Measurements from ENCODE around the gene NFKBIL1. TPM values are rescaled to one million over a fixed set of nuclear protein-coding genes. Genes with fewer than 3 reads are reported as not detected.

NFKBIL1 gene
- total and polyA plus RNA-seq, 7 experiments from 2014 or later: 8.7 to 17.2 (median 11.6) TPM

GRCh38 chr6:31541059-31541657, 6.2 kb upstream of the NFKBIL1 start:
- H3K4me1 Mint-ChIP-seq: peaks cover 31 to 66% (median 54%) of the 10 kb centered on the region in 7 donors
- H3K4me3 ChIP-seq (ENCODE audit: low read length): peak overlapping the region; percentile 77
- ATAC-seq: peak; percentile 56
- DNase-seq: peak; percentile 35 to 85 (median 76)
- H3K36me3 ChIP-seq (ENCODE audit: control insufficient read depth in 2 of 3, insufficient read depth in 3 of 3, low read length in 3 of 3): peaks cover 4 to 40% (median 28%) of the 10 kb centered on the region in 3 experiments
- peaks cover 25 to 35% (median 28%) of the 10 kb centered on the region in 5 donors for H3K36me3 Mint-ChIP-seq
- intact Hi-C loops (cut with micrococcal nuclease): loop anchor here (1.0 to 10.0 kb wide), 9 partner anchors 47 to 654 kb away; partner anchors contain the start of genes BAG6 (in 2 of the 2), ABHD16A (in 1 of the 2), HLA-C (in 1 of the 2) and LY6G6F (in 1 of the 2)
- POLR2A ChIA-PET: interaction anchor here (0.5 to 53.8 kb wide), 38 partner anchors 9 to 1431 kb away, joined by 3 to 3078 read pairs (median 4); partner anchors contain the start of genes AIF1, BAG6, C6orf47 and CSNK2B
- peak overlapping the region; percentile 84 to 99 (median 98) for H3K4me3 Mint-ChIP-seq
- peak overlapping the region; percentile 97 for H3K27ac ChIP-seq (ENCODE audit: low read depth, low read length)
- peaks cover 29 to 38% of the 10 kb centered on the region in 2 donors for H3K4me1 ChIP-seq (ENCODE audit: control insufficient read depth in 2 of 2, insufficient read depth in 2 of 2, low read length in 2 of 2)
- H3K9me3 Mint-ChIP-seq: peaks cover 0 to 7% (median 0%) of the 10 kb centered on the region in 11 donors
- H3K27me3 Mint-ChIP-seq: no peaks in the 10 kb centered on the region
- peak overlapping the region; percentile 90 to 100 (median 100) for H3K27ac Mint-ChIP-seq
- CTCF ChIA-PET: interaction anchor here (0.6 to 3.3 kb wide), 13 partner anchors 10 to 1782 kb away, joined by 3 to 33 read pairs (median 4); partner anchors contain the start of genes NCR3 and NEU1
- H3K9me3 ChIP-seq (ENCODE audit: control insufficient read depth in 2 of 3, low read length in 3 of 3): no peaks in the 10 kb centered on the region
- no peaks in the 10 kb centered on the region for H3K27me3 ChIP-seq (ENCODE audit: control insufficient read depth in 2 of 2, insufficient read depth in 2 of 2, low read length in 2 of 2)

DNA sequence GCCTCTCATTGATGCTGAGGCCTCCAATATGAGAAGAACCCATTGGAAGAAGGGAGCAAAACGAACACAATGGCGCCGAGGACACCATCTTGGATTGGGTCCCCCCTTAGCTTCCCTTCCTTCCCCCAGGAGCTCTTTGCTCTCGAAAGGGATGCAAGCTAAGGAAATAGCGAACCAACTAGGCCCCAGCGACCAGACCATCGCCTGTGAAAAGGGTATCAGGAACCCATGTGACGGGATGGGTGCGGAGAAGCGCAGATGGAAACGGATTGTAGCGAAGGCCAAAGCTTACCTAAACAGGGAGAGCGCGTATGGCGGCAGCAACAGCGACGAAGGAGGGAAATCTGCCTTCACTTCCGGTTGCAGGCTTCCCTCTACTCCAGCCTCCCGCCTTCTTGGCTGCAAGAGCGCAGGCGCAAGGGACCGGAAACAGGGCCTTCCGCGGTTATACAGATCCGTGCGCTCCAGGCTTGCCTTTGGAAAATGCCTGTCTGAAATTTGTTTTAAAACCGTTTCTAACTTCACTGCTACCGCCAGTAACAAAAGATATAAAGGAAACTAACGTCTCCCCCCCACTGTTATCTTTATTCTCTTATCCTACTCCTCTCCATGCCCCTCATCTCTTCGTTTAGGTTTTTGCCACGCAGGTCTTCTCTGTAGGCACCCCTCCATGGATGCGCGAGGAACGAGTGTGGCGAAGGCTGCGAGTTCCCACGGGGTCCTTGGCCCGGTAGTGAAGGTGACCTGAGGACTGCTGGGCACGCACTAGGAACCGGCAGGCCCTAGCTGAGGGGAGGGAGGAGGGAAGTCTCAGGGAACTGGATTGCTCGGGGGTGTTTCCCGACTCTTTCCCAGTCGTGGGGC, 5.5 kb upstream of the NFKBIL1 start, which contains the start of gene DDX39B:
DDX39B (minus strand) TSS at position 346 of the 864 bp plus-strand sequence. CDS start 1,471 bp downstream, outside the sequence.
- Mint-ChIP-seq H3K27me3 (no peaks in the 10 kb centered on the region), H3K4me1 (peaks cover 34 to 65% (median 55%) of the 10 kb centered on the region in 7 donors), H3K4me3 (peak within 1 kb of the TSS; percentile 84 to 99 (median 98)), H3K9me3 (peaks cover 0 to 7% (median 0%) of the 10 kb centered on the region in 11 donors), H3K27ac (peak within 1 kb of the TSS; percentile 90 to 100 (median 100)), H3K36me3 (peaks cover 22 to 31% (median 25%) of the 10 kb centered on the region in 5 donors)
- H3K36me3 ChIP-seq (ENCODE audit: control insufficient read depth in 2 of 3, insufficient read depth in 3 of 3, low read length in 3 of 3): peaks cover 4 to 33% (median 23%) of the 10 kb centered on the region in 3 experiments
- DNase-seq: peak; percentile 80 to 97 (median 94)
- peak within 1 kb of the TSS; percentile 77 for H3K4me3 ChIP-seq (ENCODE audit: low read length)
- H3K27ac ChIP-seq (ENCODE audit: low read depth, low read length): peak within 1 kb of the TSS; percentile 97
- no peaks in the 10 kb centered on the region for H3K27me3 ChIP-seq (ENCODE audit: control insufficient read depth in 2 of 2, insufficient read depth in 2 of 2, low read length in 2 of 2)
- peak; percentile 83 for ATAC-seq
- intact Hi-C loops (cut with micrococcal nuclease): loop anchor here (1.0 to 10.0 kb wide), 14 partner anchors 45 to 653 kb away; partner anchors contain the start of genes ABHD16A (in 2 of the 2), BAG6 (in 2 of the 2), PRRC2A (in 2 of the 2) and GPSM3 (in 1 of the 2)
- POLR2A ChIA-PET: interaction anchor here (0.6 to 53.8 kb wide), 37 partner anchors 9 to 1430 kb away, joined by 3 to 3078 read pairs (median 4); partner anchors contain the start of genes AIF1, BAG6, C6orf47 and CSNK2B
- CTCF ChIA-PET: interaction anchor here (0.8 to 3.3 kb wide), 12 partner anchors 9 to 1781 kb away, joined by 3 to 33 read pairs (median 5); partner anchors contain the start of genes NCR3 and NEU1
- H3K4me1 ChIP-seq (ENCODE audit: control insufficient read depth in 2 of 2, insufficient read depth in 2 of 2, low read length in 2 of 2): peaks cover 34 to 45% of the 10 kb centered on the region in 2 donors
- no peaks in the 10 kb centered on the region for H3K9me3 ChIP-seq (ENCODE audit: control insufficient read depth in 2 of 3, low read length in 3 of 3)

GRCh38 chr6:31543639-31544038, 3.8 kb upstream of the NFKBIL1 start:
- Histone ChIP-seq H3K4me3 (ENCODE audit: low read length) (no peak overlapping the region), H3K9me3 (ENCODE audit: control insufficient read depth in 2 of 3, low read length in 3 of 3) (no peaks in the 10 kb centered on the region), H3K4me1 (ENCODE audit: control insufficient read depth in 2 of 2, insufficient read depth in 2 of 2, low read length in 2 of 2) (peaks cover 45 to 49% of the 10 kb centered on the region in 2 donors), H3K27ac (ENCODE audit: low read depth, low read length) (peak overlapping the region; percentile 97), H3K27me3 (ENCODE audit: control insufficient read depth in 2 of 2, insufficient read depth in 2 of 2, low read length in 2 of 2) (no peaks in the 10 kb centered on the region), H3K36me3 (ENCODE audit: control insufficient read depth in 2 of 3, insufficient read depth in 3 of 3, low read length in 3 of 3) (peaks cover 4 to 18% (median 17%) of the 10 kb centered on the region in 3 experiments)
- Mint-ChIP-seq H3K36me3 (peaks cover 20 to 23% (median 21%) of the 10 kb centered on the region in 5 donors), H3K4me3 (peak overlapping the region in 2 of 10 donors; percentile 97 to 99), H3K4me1 (peaks cover 44 to 72% (median 57%) of the 10 kb centered on the region in 7 donors), H3K27me3 (no peaks in the 10 kb centered on the region), H3K9me3 (peaks cover 0 to 7% (median 0%) of the 10 kb centered on the region in 11 donors), H3K27ac (peak overlapping the region in 2 of 9 donors; percentile 100)
- DNase-seq (no peak), ATAC-seq (no peak)
- CTCF ChIA-PET: interaction anchor here (1.1 to 11.6 kb wide), 4 partner anchors 32 to 53 kb away, joined by 3 to 501 read pairs (median 6); partner anchors contain the start of genes NCR3 and TNF
- intact Hi-C loops (cut with micrococcal nuclease): loop anchor here (5.0 to 10.0 kb wide), 2 partner anchors 141 to 161 kb away; partner anchors contain the start of genes ABHD16A (in 1 of the 2), LY6G6F (in 1 of the 2) and MICA (in 1 of the 2)
- POLR2A ChIA-PET: interaction anchor here (0.6 to 53.8 kb wide), 3 partner anchors 13 to 52 kb away, joined by 3 to 3078 read pairs (median 7); partner anchors contain the start of genes AIF1, LST1, LTA and LTB

GRCh38 chr6:31544676-31545075, 2.7 kb upstream of the NFKBIL1 start:
- Mint-ChIP-seq H3K36me3 (peaks cover 10 to 14% (median 13%) of the 10 kb centered on the region in 5 donors), H3K27ac (peak overlapping the region in 2 of 9 donors; percentile 1 to 4), H3K4me3 (peak overlapping the region in 1 of 10 donors; percentile 39), H3K27me3 (no peaks in the 10 kb centered on the region), H3K4me1 (peaks cover 34 to 70% (median 53%) of the 10 kb centered on the region in 7 donors), H3K9me3 (peaks cover 0 to 7% (median 0%) of the 10 kb centered on the region in 11 donors)
- Histone ChIP-seq H3K36me3 (ENCODE audit: control insufficient read depth in 2 of 3, insufficient read depth in 3 of 3, low read length in 3 of 3) (peaks cover 0 to 8% (median 7%) of the 10 kb centered on the region in 3 experiments), H3K4me3 (ENCODE audit: low read length) (no peak overlapping the region), H3K9me3 (ENCODE audit: control insufficient read depth in 2 of 3, low read length in 3 of 3) (no peaks in the 10 kb centered on the region), H3K4me1 (ENCODE audit: control insufficient read depth in 2 of 2, insufficient read depth in 2 of 2, low read length in 2 of 2) (peaks cover 35 to 39% of the 10 kb centered on the region in 2 donors), H3K27me3 (ENCODE audit: control insufficient read depth in 2 of 2, insufficient read depth in 2 of 2, low read length in 2 of 2) (no peaks in the 10 kb centered on the region), H3K27ac (ENCODE audit: low read depth, low read length) (no peak overlapping the region)
- intact Hi-C loops (cut with micrococcal nuclease): loop anchor here (5.0 to 10.0 kb wide), 2 partner anchors 142 to 160 kb away; partner anchors contain the start of genes ABHD16A (in 1 of the 2), LY6G6F (in 1 of the 2) and MICA (in 1 of the 2)
- DNase-seq (no peak), ATAC-seq (no peak)
- ChIA-PET CTCF (interaction anchor here (11.6 to 13.5 kb wide), 2 partner anchors 36 to 52 kb away, joined by 298 to 501 read pairs; partner anchors contain the start of genes LST1, LTB, NCR3 and TNF), POLR2A (interaction anchor here (53.8 kb wide), 1 partner anchor 51 kb away, joined by 3078 read pairs; the partner anchor contains the start of genes AIF1, LST1, LTA and LTB)

DNA sequence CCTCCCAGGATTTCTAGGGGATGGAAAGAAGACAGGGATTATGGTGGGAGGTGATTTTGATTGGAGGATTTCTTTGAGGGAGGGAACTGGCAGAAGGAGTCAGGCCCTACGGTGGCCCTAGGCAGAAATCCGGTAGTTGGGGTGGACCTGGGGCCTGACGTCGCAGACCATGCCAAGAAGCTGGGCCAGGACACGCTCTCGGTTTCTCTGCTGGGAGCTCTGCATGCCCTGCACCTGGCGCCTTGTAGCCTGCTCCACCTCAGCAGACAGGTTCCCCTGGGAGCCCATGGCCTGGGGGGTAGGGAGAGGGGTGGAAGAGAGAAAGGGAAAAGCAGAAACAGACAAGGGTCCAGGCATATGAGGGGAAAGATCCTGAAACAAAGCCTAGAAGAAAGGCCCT, 2.1 kb upstream of the NFKBIL1 start:
- H3K27me3 ChIP-seq (ENCODE audit: control insufficient read depth in 2 of 2, insufficient read depth in 2 of 2, low read length in 2 of 2): no peaks in the 10 kb centered on the region

More for the DNA sequence above, 2.1 kb upstream of the NFKBIL1 start:
- ChIA-PET POLR2A (interaction anchor here (0.8 to 53.8 kb wide), 3 partner anchors 14 to 339 kb away, joined by 3 to 3078 read pairs (median 3); partner anchors contain the start of genes AIF1, LST1, LTA and LTB), CTCF (interaction anchor here (0.6 to 13.5 kb wide), 3 partner anchors 35 to 136 kb away, joined by 3 to 501 read pairs (median 298); partner anchors contain the start of genes LST1, LTB, LY6G5C and NCR3)
- H3K4me3 ChIP-seq (ENCODE audit: low read length): no peak overlapping the region
- peaks cover 29 to 33% of the 10 kb centered on the region in 2 donors for H3K4me1 ChIP-seq (ENCODE audit: control insufficient read depth in 2 of 2, insufficient read depth in 2 of 2, low read length in 2 of 2)
- peaks cover 28 to 64% (median 50%) of the 10 kb centered on the region in 7 donors for H3K4me1 Mint-ChIP-seq
- H3K36me3 ChIP-seq (ENCODE audit: control insufficient read depth in 2 of 3, insufficient read depth in 3 of 3, low read length in 3 of 3): peaks cover 0 to 2% (median 1%) of the 10 kb centered on the region in 3 experiments
- ATAC-seq (no peak), DNase-seq (no peak)
- no peaks in the 10 kb centered on the region for H3K27me3 Mint-ChIP-seq
- H3K4me3 Mint-ChIP-seq: peak overlapping the region in 3 of 10 donors; percentile 43 to 62 (median 46)
- H3K27ac Mint-ChIP-seq: peak overlapping the region in 4 of 9 donors; percentile 1 to 84 (median 38)
- peaks cover 3 to 8% (median 7%) of the 10 kb centered on the region in 5 donors for H3K36me3 Mint-ChIP-seq
- H3K27ac ChIP-seq (ENCODE audit: low read depth, low read length): no peak overlapping the region
- no peaks in the 10 kb centered on the region for H3K9me3 ChIP-seq (ENCODE audit: control insufficient read depth in 2 of 3, low read length in 3 of 3)
- intact Hi-C loops (cut with micrococcal nuclease): loop anchor here in 1 of 2 donors (10.0 kb wide), 1 partner anchor 160 kb away; the partner anchor contains the start of genes ABHD16A and LY6G6F
- H3K9me3 Mint-ChIP-seq: peaks cover 0 to 7% (median 0%) of the 10 kb centered on the region in 11 donors

Measured in naive thymus-derived CD4-positive, alpha-beta T cell (primary cell).